Muscle layer of duodenum (tissue), 2 donors: ENCODE measurements around the gene CCNYL1.

Experiments
- H3K27ac ChIP-seq: one replicate; pipeline ENCODE4 v1.7.0; 2013; ENCODE audit warnings: mild to moderate bottlenecking, low read length
- H3K27me3 ChIP-seq: one replicate; pipeline ENCODE4 v1.7.0; 2013; ENCODE audit warnings: low read depth, mild to moderate bottlenecking, control low read depth, low read length
- H3K36me3 ChIP-seq, 2 donors: one replicate each; pipeline ENCODE4 v1.7.0; 2013; ENCODE audit warnings: low read length in 2 of 2, control low read depth in 1 of 2, mild to moderate bottlenecking in 1 of 2; ENCODE audit not compliant: insufficient read depth in 2 of 2, control insufficient read depth in 1 of 2
- H3K4me1 ChIP-seq, 2 donors: one replicate each; pipeline ENCODE4 v1.7.0; 2013; ENCODE audit warnings: low read length in 2 of 2, mild to moderate bottlenecking in 2 of 2, control low read depth in 1 of 2, moderate library complexity in 1 of 2; ENCODE audit not compliant: insufficient read depth in 2 of 2, control insufficient read depth in 1 of 2
- H3K4me3 ChIP-seq, 2 donors: one replicate each; pipeline ENCODE4 v1.7.0; 2013; ENCODE audit warnings: low read length in 2 of 2, low read depth in 1 of 2, mild to moderate bottlenecking in 1 of 2
- H3K9me3 ChIP-seq, 2 donors: one replicate each; pipeline ENCODE4 v1.7.0; 2013; ENCODE audit warnings: low read length in 2 of 2, control low read depth in 1 of 2, mild to moderate bottlenecking in 1 of 2; ENCODE audit not compliant: control insufficient read depth in 1 of 2
- donor health status: healthy.

CCNYL1 gene

GRCh38 chr2:207768866-207769596 is 57.6 kb downstream of the CCNYL1 start:
- Histone ChIP-seq H3K4me3 (peak overlapping the region; percentile 90 to 96), H3K36me3 (peaks cover 3 to 8% of the 10 kb centered on the region in 2 donors), H3K9me3 (no peaks in the 10 kb centered on the region), H3K27ac (peak overlapping the region; percentile 95), H3K27me3 (no peaks in the 10 kb centered on the region), H3K4me1 (peaks cover 0 to 38% of the 10 kb centered on the region in 2 donors)

- Histone ChIP-seq H3K9me3 (no peaks in the 10 kb centered on the region), H3K4me3 (peak overlapping the region; percentile 78 to 96), H3K27ac (no peak overlapping the region), H3K4me1 (peaks cover 0 to 23% of the 10 kb centered on the region in 2 donors), H3K27me3 (no peaks in the 10 kb centered on the region), H3K36me3 (peaks cover 0 to 6% of the 10 kb centered on the region in 2 donors)
These were observed 59.4 kb downstream of the CCNYL1 start for GRCh38 chr2:207770602-207771404.

- no peak overlapping the region for H3K27ac ChIP-seq
- H3K4me1 ChIP-seq, result peaks cover 0 to 23% of the 10 kb centered on the region in 2 donors
- no peaks in the 10 kb centered on the region for H3K27me3 ChIP-seq
- peak overlapping the region in 1 of 2 donors; percentile 96 for H3K4me3 ChIP-seq
- H3K9me3 ChIP-seq, result no peaks in the 10 kb centered on the region
- H3K36me3 ChIP-seq, result peaks cover 0 to 6% of the 10 kb centered on the region in 2 donors
These were observed 60.0 kb downstream of the CCNYL1 start for GRCh38 chr2:207771421-207771820.

GRCh38 chr2:207772081-207772843 is 60.8 kb downstream of the CCNYL1 start:
- Histone ChIP-seq H3K4me1 (peaks cover 0 to 16% of the 10 kb centered on the region in 2 donors), H3K36me3 (peaks cover 0 to 2% of the 10 kb centered on the region in 2 donors), H3K27me3 (no peaks in the 10 kb centered on the region), H3K9me3 (no peaks in the 10 kb centered on the region), H3K4me3 (no peak overlapping the region), H3K27ac (no peak overlapping the region)

GRCh38 chr2:207772844-207773205 is 61.4 kb downstream of the CCNYL1 start:
- Histone ChIP-seq H3K4me1 (peaks cover 0 to 10% of the 10 kb centered on the region in 2 donors), H3K27ac (no peak overlapping the region), H3K36me3 (no peaks in the 10 kb centered on the region), H3K27me3 (no peaks in the 10 kb centered on the region), H3K9me3 (no peaks in the 10 kb centered on the region), H3K4me3 (no peak overlapping the region)

- H3K4me3 ChIP-seq, result no peak overlapping the region
- no peaks in the 10 kb centered on the region for H3K9me3 ChIP-seq
- peaks cover 0 to 1% of the 10 kb centered on the region in 2 donors for H3K4me1 ChIP-seq
- no peak overlapping the region for H3K27ac ChIP-seq
- no peaks in the 10 kb centered on the region for H3K36me3 ChIP-seq
- H3K27me3 ChIP-seq, result no peaks in the 10 kb centered on the region
These were observed 64.0 kb downstream of the CCNYL1 start for GRCh38 chr2:207775473-207775872.

- H3K27me3 ChIP-seq, result no peaks in the 10 kb centered on the region
- H3K27ac ChIP-seq, result no peak overlapping the region
- no peaks in the 10 kb centered on the region for H3K36me3 ChIP-seq
- H3K4me1 ChIP-seq, result no peaks in the 10 kb centered on the region
- H3K4me3 ChIP-seq, result no peak overlapping the region
- H3K9me3 ChIP-seq, result no peaks in the 10 kb centered on the region
These were observed 65.7 kb downstream of the CCNYL1 start for GRCh38 chr2:207777124-207777523.

- Histone ChIP-seq H3K27ac (no peak overlapping the region), H3K36me3 (no peaks in the 10 kb centered on the region), H3K27me3 (no peaks in the 10 kb centered on the region), H3K4me1 (peaks cover 0 to 5% of the 10 kb centered on the region in 2 donors), H3K4me3 (no peak overlapping the region), H3K9me3 (no peaks in the 10 kb centered on the region)
These were observed 67.0 kb downstream of the CCNYL1 start for GRCh38 chr2:207778298-207778882.

GRCh38 chr2:207779523-207779922 is 68.1 kb downstream of the CCNYL1 start:
- no peaks in the 10 kb centered on the region for H3K9me3 ChIP-seq
- no peak overlapping the region for H3K4me3 ChIP-seq
- no peak overlapping the region for H3K27ac ChIP-seq
- H3K4me1 ChIP-seq, result peaks cover 0 to 5% of the 10 kb centered on the region in 2 donors
- H3K36me3 ChIP-seq, result no peaks in the 10 kb centered on the region
- H3K27me3 ChIP-seq, result no peaks in the 10 kb centered on the region

GRCh38 chr2:207782238-207783030 is 71.0 kb downstream of the CCNYL1 start:
- H3K4me3 ChIP-seq, result no peak overlapping the region
- no peaks in the 10 kb centered on the region for H3K36me3 ChIP-seq
- no peaks in the 10 kb centered on the region for H3K9me3 ChIP-seq
- peaks cover 0 to 5% of the 10 kb centered on the region in 2 donors for H3K4me1 ChIP-seq
- H3K27ac ChIP-seq, result no peak overlapping the region
- no peaks in the 10 kb centered on the region for H3K27me3 ChIP-seq
